Measurements from ENCODE around the gene TRIM10.
A peak's percentile ranks its signal among the peaks of the same experiment; 100 is the strongest.
"Not testable (repeated sequence)": the region's sequence is repeated elsewhere in the genome, so short reads cannot be mapped to it uniquely, and the experiment has no call there.

The TRIM10 gene

DNA sequence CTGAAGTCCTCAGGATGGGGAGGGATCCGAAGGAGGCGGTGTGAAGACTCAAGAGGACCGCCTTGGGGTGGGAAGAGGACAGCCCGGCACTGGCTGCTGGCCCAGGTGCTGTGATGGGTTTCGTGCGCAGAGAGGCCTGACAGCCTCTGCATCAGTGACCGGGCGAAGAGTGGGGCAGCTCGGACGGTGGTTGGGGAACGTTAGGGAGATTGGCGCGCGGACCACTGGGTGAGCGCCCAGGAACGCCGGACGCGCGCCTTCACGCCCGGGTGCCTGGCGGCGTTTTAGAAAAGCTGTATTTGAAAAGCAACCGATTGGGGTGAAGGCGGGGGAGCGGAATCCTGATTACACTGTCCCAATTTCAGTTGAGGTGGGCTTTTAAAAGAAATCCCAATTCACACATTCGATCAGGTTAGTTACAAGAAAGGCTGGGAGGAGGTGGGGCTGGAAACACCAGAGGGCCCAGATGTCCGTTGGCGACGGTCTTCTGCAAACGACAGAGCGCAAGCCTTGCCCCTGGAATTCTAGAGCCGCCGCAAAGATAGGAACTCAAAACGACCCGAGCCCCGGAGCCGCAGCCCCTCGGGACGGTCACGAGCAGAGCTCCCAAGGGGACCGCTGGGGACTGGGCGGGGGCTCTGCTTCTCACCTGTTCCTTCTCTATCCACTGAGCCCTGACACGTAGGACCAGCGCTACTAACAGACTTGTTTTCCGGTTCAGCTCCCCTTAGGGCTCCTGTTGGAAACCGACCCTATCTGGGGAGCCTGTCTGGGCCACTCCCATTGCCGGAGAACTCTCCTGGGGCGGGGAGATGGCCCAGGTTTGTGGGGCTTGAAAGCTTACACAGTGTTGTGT is 33.5 kb downstream of the TRIM10 start:
- no peak for DNase-seq

DNA sequence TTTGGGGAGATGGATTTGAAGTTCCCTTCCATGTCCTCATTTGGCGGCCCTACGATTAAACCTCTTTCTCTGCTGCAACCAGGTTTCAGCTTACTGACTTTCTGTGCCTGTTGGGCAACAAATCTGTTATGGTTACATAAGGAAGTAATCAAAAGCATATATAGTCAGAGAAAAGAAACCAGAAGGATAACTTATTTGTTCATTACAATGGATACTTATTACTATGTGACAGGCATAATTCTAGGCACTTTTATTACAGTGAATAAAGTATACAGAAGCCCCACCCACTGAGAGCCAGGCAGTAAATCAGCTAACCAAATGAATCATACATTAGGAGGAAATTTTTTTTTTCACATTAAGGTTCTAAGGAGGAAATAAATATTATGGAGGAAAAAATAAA is 38.5 kb downstream of the TRIM10 start:
- no peak for DNase-seq

DNA sequence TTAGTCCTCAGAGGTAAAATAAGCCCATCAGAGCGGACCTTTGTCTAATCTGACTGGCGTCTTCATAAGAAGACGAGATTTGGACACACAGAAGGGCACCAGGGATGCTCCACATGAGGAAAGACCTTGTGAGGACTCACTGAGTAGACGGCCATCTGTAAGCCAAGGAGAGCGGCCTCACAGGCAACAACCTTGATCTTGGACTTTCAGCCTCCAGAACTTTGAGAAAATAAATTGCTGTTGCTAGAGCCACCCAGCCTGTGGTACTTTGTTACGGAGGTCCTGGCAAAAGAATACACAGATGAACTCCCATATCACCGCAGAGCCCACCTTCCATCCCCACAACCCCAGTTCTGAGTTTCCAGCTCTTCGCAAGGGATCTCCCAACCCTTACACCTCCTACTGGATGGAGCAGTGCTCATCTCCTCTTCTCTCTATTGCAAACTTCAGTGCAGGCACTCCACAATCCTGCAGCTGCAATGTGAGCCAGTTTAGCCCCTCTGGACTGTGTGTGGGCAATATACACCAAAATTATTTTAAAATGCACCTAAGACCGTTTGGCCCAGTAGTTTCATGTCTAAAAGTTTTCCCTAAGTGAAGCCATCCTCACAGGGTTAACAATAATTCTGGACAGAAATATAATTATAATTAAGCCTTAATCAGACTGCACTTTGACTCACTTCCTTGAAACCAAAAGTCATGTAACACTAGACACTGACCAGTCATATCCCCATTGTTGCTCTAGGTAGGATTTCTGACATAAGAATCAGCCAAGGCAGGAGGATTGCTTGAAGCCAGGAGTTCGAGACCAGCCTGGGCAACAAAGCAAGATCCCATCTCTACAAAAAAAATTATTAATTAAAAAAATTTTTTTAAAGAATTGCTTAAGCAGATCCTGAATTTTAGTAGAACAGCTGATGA is 39.3 kb downstream of the TRIM10 start:
- DNase-seq: no peak

DNA sequence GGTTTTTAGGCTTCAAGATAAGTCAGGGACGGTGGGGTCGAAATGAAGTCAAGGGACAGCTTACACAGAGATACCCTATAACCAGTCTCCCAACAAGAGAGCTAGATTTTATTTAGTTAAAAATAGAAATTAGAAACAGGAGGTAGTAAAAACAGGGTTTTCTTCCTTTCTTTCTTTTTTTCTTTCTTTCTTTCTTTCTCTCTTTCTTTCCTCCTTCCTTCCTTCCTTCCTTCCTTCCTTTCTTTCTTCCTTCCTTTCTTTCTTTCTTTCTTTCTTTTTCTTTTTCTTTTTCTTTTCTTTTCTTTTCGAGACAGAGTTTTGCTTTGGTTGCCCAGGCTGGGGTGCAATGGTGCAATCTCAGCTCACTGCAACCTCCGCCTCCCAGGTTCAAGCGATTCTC is 42.3 kb downstream of the TRIM10 start:
- not testable (repeated sequence) for DNase-seq

DNA sequence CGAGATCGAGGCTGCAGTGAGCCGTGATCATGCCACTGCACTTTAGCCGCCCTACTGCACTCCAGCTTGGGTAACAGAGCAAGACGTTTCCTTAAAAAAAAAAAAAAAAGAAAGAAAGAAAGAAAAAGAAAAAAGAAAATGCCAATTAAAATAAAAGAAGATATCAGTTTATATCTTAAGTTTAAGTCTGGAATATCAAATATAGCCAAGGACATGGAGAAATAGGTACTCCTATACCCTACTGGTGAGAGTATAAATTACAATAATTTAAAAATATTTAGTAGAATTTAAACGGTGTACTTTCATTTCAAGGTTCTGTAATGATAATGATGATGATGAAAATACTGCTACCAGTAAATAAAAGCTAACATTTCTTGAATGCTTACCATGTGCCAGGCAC is 44.3 kb downstream of the TRIM10 start:
- no peak for DNase-seq

DNA sequence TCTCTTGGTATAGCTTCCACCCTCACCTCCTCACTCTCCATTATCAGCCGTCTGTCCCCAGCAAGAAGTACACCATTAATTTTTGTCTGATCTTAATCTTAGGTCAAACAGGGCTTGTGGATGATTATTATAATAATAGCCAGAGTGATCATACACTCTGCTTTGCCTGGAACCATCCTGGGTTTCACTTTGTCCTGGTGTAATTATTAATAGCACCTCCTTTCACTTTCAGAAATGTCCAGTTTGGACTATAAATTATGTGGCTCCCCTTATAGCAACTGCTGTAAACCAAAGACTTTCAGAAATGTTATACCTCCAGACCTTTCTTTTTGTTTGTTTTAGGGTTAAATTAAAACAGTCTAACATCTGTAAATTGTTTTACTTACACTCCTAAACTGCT is 47.2 kb downstream of the TRIM10 start:
- DNase-seq: no peak

DNA sequence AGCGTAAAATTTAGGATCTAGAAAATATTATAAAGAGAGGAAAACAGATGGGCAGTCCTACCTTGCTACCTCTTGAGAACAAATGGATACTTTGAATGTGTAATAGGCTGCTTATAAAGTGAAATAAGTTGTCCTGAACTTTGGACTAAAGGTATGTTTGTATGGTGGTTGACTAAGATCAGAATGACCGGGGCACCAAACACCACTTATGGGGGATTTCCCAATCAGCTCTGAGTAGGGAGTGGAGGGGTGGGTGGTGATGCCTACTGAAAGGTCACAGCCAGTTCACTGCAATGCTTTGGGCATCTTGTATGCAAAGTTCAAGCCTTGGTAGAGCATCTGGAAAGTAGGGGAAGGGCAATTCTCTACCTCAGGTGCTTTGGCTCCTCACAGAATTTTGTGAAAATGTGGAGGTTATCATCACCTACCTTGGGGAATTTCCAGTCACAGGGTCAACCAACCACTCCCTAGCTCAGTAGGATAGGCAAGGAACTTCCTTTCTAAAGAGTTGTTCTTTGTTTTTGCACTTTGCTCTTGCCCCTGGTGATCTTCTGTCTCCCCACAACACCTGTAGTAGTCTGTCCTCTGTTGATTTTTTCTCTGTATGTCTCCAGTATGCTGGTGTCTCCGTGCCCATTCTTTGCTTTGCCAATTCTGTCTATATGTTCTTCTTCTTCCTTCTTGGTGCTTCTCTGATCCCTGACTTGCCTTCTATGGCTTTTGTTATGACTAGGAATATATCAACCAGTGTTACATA is 47.8 kb downstream of the TRIM10 start, which contains the start of gene TRIM31:
Gene TRIM31 (minus strand): TSS at position 88 of the 757 bp plus-strand sequence. CDS start 285 bp downstream, outside the sequence.
- no peak for DNase-seq

DNA sequence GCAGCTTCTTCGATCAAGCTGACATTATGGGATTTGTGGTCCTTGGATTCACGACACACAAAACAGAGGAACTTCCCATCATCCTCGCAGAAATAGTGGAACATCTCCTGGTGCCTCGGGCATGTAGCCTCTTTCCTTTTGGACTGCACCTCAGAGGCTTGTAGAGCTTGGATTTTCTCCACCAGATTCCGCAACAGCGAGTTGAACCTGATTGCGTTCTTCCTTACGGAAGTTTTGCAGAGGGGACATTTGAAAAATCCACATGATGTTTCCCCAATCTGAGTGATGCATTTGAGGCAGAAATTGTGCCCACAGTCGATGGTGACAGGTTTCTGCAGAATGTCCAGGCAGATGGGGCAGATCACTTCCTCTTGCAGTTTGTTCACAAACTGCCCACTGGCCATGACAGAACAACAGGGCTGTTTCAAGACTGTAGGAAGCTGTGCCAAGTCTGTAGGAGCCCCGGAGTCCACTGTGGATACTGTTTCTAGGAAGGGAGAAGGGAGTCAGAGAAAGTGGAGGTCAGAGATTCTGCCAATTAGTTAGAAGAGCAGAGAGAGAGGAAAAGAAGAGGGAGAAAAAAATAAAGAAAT is 48.5 kb downstream of the TRIM10 start:
- no peak for DNase-seq

DNA sequence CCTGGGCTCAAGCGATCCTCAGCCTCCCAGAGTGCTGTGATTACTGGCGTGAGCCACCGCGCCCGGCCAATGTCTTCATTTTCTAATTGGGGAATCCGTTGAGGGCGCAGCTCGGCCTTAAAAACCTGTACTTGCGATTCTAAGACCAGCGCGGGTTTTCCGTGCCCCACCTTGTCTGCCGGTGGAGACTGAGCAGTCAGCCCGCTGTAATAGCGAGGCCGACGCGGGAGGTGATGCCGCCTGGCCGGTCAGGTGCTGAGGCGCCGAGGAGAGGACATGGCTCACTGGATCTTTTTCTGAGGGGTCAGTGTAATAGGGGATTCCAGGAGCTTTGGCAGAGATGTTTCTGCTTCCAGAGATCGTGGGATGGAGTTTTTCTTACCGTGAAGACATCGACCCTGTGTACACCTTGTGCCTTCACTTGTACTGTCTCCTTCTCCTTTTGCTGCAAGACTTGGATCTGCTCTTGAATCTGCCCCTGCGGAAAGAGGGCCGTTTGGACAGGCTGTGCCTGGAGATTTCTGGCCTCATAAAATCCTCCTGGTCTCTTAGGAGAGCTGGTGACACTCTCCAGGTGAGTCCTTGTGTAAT is 49.6 kb downstream of the TRIM10 start:
- DNase-seq: no peak

DNA sequence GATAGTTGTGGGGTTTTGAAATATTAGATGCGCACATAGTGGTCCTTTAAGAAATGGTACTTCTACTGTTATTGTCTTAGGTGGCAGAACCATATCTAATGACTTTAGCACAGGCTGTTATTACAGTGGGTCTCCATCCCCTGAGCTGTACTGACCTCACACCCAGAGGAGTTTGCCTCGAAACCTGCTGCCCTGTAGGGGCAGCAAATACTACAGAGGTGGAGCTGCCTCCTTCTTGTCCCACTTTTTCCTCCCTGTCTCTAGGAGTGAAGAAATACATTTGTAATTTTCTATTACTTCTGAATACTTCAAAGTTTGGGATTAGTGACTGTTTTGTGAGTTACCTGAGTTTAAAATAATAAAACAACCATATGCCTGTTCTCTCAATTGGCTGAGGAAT is 56.4 kb downstream of the TRIM10 start:
- DNase-seq: no peak

DNA sequence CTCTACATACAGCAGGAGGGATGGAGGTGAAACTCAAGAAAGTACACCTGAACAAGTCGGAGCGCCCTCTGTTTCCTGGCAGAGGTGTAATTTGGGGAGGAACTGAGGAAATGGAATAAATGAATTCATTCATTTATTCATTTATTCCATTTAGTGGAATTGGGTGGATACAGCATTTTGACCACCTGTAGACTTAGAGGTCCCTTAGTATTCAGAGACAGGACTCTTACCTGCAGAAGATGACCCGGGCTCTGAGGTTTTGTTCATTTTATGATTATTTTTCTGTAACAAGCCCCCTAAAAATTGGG is 57.2 kb downstream of the TRIM10 start:
- no peak for DNase-seq

DNA sequence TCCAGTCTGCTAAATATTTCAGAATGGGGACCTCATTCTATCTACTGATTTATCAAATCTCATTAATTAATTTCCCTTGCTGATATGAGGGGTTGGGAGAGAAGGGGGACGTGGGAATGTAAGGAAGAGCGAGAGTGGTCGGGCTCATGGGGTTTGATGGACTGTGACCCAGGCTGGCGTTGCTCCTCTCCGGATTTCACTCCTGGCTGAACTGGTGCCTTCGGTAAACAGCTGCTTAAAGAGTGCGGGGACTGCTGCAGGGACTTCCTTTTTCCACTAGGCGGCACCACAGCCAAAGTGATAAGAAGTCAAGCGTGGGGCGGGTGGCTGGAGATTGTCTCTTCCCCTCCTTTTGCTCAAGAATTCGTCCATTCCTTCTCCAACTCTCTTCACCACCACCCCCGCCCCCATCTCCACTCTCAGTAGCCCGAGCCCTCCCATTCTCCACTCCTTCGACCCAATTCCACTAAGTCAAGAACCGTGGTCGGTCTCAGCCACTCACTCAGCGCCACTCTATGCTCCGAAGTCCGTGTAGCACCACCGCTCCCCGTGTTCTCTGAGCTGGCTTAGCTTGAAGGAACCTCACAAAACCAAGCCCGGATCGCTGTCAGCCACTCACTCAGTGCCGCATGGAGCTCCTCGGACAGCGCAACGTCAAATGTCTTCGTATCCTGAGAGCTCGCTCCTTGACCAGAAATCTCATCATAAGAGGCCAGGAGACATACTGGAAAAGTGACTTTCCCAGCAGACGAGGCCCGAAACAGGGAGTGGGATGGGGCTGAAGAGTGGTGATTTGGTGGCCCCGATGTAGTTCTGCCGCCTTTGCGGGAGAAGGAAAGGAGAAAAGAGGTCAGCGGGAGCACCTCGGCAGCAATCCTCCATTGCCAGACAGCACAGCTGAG is 57.8 kb downstream of the TRIM10 start:
- DNase-seq: peak; percentile 54

DNA sequence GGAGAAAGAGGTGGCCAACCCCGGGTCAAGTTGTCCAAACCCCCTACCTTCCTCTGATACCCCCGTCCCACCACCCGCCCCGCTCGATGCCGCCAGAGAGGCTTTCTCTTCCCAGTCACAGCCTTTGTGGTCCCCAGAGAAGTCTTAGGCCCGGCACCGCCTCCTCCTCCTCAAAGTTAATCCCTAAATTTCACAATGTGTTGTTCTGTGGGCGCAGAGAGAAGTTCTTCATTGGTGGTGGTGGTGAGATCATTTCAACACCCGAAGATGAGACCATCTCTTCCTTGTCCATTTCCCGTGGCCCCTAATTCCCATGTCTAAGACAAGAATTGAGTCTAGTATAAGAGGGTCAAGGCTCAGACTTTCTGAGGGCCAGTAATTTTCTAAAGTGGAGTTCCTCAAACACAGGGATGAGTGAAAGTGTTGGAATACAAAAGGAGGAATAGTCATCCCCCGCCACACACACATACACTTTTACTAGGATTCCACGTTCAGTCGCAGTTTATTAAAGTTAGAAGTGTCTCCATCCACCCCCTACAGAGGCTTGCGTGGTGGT is 58.5 kb downstream of the TRIM10 start:
- no peak for DNase-seq

Measured in amniotic stem cell (primary cell).